Activated naive CD4-positive, alpha-beta T cell treated with anti-CD3 and anti-CD28 coated beads, Interleukin-2, amount 10 ng/mL, durations not matched to agents 7 days and 5 days (primary cell): ENCODE data around the gene POLR1E.

Source experiments
- CTCF ChIA-PET: fragments of 350-600 bp; sonication (Branson Sonifier 250); formaldehyde crosslinking; loops from one replicate; lab custom pipeline; 2021; ENCODE audit warnings: antibody characterized with exemption; lab: Charles Lee
- DNase-seq: peaks from one replicate; pipeline ENCODE4 v3.0.0-alpha.2; 2020
- H3K27ac Mint-ChIP-seq: one replicate; pipeline ENCODE4 v1.8.0; 2021; ENCODE audit warnings: mild to moderate bottlenecking, moderate library complexity, mixed read lengths
- H3K27me3 Mint-ChIP-seq: one replicate; pipeline ENCODE4 v1.8.0; 2021; ENCODE audit warnings: mild to moderate bottlenecking, mixed read lengths
- H3K36me3 Mint-ChIP-seq: one replicate; pipeline ENCODE4 v1.8.0; 2021; ENCODE audit warnings: mixed read lengths
- H3K4me1 Mint-ChIP-seq: one replicate; pipeline ENCODE4 v1.8.0; 2021; ENCODE audit warnings: mixed read lengths
- H3K4me3 Mint-ChIP-seq: one replicate; pipeline ENCODE4 v1.8.0; 2021; ENCODE audit warnings: mild to moderate bottlenecking, moderate library complexity, mixed read lengths
- H3K9me3 Mint-ChIP-seq: one replicate; pipeline ENCODE4 v1.8.0; 2021; ENCODE audit warnings: mixed read lengths

Gene POLR1E

DNA sequence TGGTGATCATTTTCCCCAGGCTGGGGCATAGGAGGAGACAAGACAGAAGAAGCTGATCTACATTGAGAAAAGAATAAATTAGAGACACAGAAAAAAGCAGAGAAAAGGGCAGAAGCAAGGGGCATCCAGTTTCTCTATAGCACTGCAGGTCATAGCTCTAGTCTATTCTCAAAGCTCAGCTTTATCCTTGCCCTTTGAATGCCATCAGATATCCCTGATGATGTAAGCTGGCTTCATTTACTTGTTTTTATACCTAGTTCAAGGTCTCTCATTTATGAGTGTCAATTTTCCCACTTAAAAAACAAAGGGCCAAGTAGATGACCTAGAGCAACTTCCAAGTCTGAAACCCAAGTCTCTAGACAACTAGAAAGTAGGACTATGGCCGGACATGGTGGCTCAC is 57.7 kb downstream of the POLR1E start:
- no peaks in the 10 kb centered on the region for H3K36me3 Mint-ChIP-seq
- H3K27ac Mint-ChIP-seq: no peak overlapping the region
- no peaks in the 10 kb centered on the region for H3K4me1 Mint-ChIP-seq
- no peaks in the 10 kb centered on the region for H3K27me3 Mint-ChIP-seq
- CTCF ChIA-PET: no interaction called here
- no peak overlapping the region for H3K4me3 Mint-ChIP-seq
- no peak for DNase-seq
- H3K9me3 Mint-ChIP-seq: no peaks in the 10 kb centered on the region

DNA sequence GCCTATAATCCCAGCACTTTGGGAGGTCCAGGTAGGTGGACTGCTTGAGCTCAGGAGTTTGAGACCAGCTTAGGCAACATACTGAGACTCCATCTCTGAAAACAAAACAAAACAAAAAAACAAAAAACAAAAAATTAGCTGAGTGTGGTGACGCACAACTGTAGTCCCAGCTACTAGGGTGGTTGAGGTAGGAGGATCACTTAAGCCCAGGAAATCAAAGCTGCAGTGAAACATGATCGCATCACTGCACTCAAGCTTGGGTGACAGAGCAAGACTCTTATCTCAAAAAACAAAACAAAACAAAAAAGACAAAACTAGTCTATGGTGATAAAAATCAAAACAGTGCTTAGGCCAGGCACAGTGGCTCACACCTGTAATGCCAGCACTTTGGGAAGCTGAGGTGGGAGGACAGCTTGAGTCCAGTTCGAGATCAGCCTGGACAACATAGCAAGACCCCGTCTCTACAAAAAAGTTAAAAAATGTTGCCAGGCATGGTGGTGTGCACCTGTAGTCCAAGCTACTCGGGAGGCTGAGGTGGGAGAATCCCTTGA is 61.7 kb downstream of the POLR1E start:
- Mint-ChIP-seq H3K27me3 (peaks cover 3% of the 10 kb centered on the region), H3K27ac (no peak overlapping the region), H3K36me3 (no peaks in the 10 kb centered on the region), H3K9me3 (no peaks in the 10 kb centered on the region), H3K4me1 (no peaks in the 10 kb centered on the region), H3K4me3 (no peak overlapping the region)
- no peak for DNase-seq
- CTCF ChIA-PET: no interaction called here

DNA sequence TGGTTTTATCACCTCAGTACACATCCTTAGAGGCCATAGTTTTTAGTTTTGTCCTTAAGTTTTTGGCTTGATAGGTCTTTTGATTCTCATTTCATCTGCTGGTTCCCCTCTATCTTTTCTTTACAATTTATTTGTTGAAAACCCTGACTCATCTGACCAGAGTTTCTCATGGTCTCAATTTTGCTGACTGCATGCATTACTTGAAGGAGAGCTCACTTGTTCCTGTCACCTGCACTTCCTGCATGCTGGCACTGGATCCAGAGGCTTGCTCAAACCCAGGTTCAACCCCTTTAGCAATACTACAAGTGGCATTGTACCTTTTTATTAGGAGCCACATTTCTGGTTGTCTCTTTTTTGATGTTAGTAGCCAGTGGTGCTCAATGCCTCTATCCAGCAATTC is 63.8 kb downstream of the POLR1E start:
- H3K36me3 Mint-ChIP-seq: no peaks in the 10 kb centered on the region
- H3K27me3 Mint-ChIP-seq: peaks cover 3% of the 10 kb centered on the region
- H3K9me3 Mint-ChIP-seq: no peaks in the 10 kb centered on the region
- H3K4me3 Mint-ChIP-seq: no peak overlapping the region
- CTCF ChIA-PET: no interaction called here
- H3K27ac Mint-ChIP-seq: no peak overlapping the region
- no peak for DNase-seq
- H3K4me1 Mint-ChIP-seq: no peaks in the 10 kb centered on the region

DNA sequence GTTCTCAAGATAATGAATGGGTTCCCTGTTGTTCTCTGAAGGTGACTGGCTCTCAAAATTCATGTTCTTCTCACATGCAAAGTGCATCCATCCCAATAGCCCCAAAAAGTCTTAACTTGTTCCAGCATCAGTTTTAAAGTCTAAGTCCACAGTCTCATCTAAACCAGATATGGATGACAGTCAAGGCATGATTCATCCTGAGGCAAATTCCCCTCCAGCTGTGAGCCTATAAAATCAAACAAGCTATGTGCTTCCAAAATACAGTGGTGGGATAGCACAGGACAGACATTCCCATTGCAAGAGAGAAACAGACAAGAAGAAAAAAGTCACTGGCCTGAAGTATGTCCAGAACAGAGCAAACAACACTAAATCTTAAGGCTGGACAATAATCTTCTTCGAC is 65.0 kb downstream of the POLR1E start:
- DNase-seq: no peak
- Mint-ChIP-seq H3K36me3 (no peaks in the 10 kb centered on the region), H3K27ac (no peak overlapping the region), H3K9me3 (no peaks in the 10 kb centered on the region), H3K4me3 (no peak overlapping the region), H3K27me3 (peaks cover 3% of the 10 kb centered on the region), H3K4me1 (no peaks in the 10 kb centered on the region)
- CTCF ChIA-PET: no interaction called here

DNA sequence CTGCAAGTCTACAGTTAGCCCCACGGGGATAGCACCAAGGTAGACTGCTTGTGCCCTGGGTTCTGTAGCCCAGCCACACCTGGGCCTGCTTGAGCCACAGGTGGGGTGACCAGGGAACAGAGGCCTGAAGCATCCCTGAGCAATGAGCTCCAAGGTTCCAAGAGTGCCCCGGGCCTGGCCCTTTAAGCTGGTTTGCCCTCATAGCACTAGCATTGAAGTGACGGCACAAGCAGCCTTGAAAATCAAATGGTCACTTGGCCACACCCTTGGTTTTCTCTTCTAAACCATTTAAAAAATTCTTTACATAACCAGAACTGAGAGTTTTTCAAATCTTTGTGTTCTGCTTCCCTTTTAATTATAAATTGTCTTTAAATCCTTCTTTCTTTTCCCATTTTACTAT is 65.7 kb downstream of the POLR1E start:
- Mint-ChIP-seq H3K4me3 (no peak overlapping the region), H3K9me3 (no peaks in the 10 kb centered on the region), H3K27me3 (peaks cover 3% of the 10 kb centered on the region), H3K27ac (no peak overlapping the region), H3K4me1 (no peaks in the 10 kb centered on the region), H3K36me3 (no peaks in the 10 kb centered on the region)
- CTCF ChIA-PET: no interaction called here
- no peak for DNase-seq

DNA sequence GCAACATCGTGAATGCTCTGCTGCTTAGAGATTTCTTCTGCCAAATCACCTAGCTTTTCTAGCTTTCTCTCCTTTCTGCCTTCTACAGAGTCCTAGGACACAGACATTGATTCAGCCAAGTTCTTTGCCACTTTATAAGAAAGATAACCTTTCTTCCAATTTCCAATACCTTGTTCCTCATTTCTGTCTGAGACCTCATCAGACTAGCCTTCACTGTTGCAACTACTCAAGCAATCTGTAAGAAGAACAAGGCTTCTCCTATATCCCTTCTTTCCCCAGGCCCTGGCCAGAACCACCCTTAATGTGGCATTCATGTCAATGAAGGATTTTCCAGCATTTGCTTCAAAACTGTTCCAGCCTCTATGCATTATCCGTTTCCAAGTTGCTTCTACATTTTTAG is 66.1 kb downstream of the POLR1E start:
- Mint-ChIP-seq H3K9me3 (no peaks in the 10 kb centered on the region), H3K27me3 (peaks cover 3% of the 10 kb centered on the region), H3K4me1 (no peaks in the 10 kb centered on the region), H3K27ac (no peak overlapping the region), H3K36me3 (no peaks in the 10 kb centered on the region), H3K4me3 (no peak overlapping the region)
- CTCF ChIA-PET: no interaction called here
- no peak for DNase-seq
